H9 (cell line): ENCODE data around the gene HAGHL. TPM values are rescaled to one million over a fixed set of nuclear protein-coding genes. Genes with fewer than 3 reads are reported as not detected.

Source experiments
- DNase-seq: peaks from one replicate; pipeline ENCODE4 v3.0.0-alpha.2; 2017
- H2AFZ ChIP-seq: one replicate; pipeline ENCODE4 v1.6.1; 2013; ENCODE audit warnings: mild to moderate bottlenecking, low read length, control low read depth, moderate library complexity
- H2AK5ac ChIP-seq: 2 replicates; pipeline ENCODE4 v1.6.1; 2013; ENCODE audit warnings: low read length, control low read depth, mixed read lengths; ENCODE audit not compliant: insufficient read length
- H2BK120ac ChIP-seq: one replicate; pipeline ENCODE4 v1.6.1; 2013; ENCODE audit warnings: low read depth, mild to moderate bottlenecking, low read length, control low read depth, inconsistent platforms; ENCODE audit not compliant: poor library complexity, severe bottlenecking
- H2BK12ac ChIP-seq: 2 replicates; pipeline ENCODE4 v1.6.1; 2013; ENCODE audit warnings: low read length, control low read depth, mixed read lengths, low read depth; ENCODE audit not compliant: insufficient read length
- H2BK15ac ChIP-seq: 2 replicates; pipeline ENCODE4 v1.6.1; 2013; ENCODE audit warnings: low read depth, low read length, control low read depth
- H2BK20ac ChIP-seq: one replicate; pipeline ENCODE4 v1.6.1; 2013; ENCODE audit warnings: low read depth, mild to moderate bottlenecking, low read length, control low read depth, inconsistent platforms; ENCODE audit not compliant: poor library complexity, severe bottlenecking
- H2BK5ac ChIP-seq: 2 replicates; pipeline ENCODE4 v1.6.1; 2013; ENCODE audit warnings: low read length, control low read depth, mixed read lengths; ENCODE audit not compliant: insufficient read length
- H3K14ac ChIP-seq: 2 replicates; pipeline ENCODE4 v1.6.1; 2013; ENCODE audit warnings: low read length, control low read depth; ENCODE audit not compliant: insufficient read depth
- H3K18ac ChIP-seq: 2 replicates; pipeline ENCODE4 v1.6.1; 2013; ENCODE audit warnings: low read depth, mild to moderate bottlenecking, mixed read lengths, low read length, control low read depth; ENCODE audit not compliant: insufficient read length
- H3K23ac ChIP-seq: 2 replicates; pipeline ENCODE4 v1.6.1; 2013; ENCODE audit warnings: low read length, control low read depth, mixed read lengths, low read depth; ENCODE audit not compliant: insufficient read length
- H3K23me2 ChIP-seq: 2 replicates; pipeline ENCODE4 v1.6.1; 2013; ENCODE audit warnings: low read depth, mild to moderate bottlenecking, mixed read lengths, low read length, control low read depth; ENCODE audit not compliant: insufficient read length, poor library complexity, severe bottlenecking
- H3K27ac ChIP-seq: 2 replicates; pipeline ENCODE4 v1.5.1; 2013; ENCODE audit warnings: low read length, control low read depth, mixed read lengths, low read depth; ENCODE audit not compliant: insufficient read length
- H3K27me3 ChIP-seq: 2 replicates; pipeline ENCODE4 v1.6.1; 2013; ENCODE audit warnings: low read length, control low read depth, inconsistent platforms; ENCODE audit not compliant: insufficient read depth
- H3K4ac ChIP-seq: 2 replicates; pipeline ENCODE4 v1.6.1; 2013; ENCODE audit warnings: low read depth, mild to moderate bottlenecking, control low read depth, inconsistent platforms, low read length, moderate library complexity
- H3K4me1 ChIP-seq: 2 replicates; pipeline ENCODE4 v1.6.1; 2013; ENCODE audit warnings: low read length, control low read depth, inconsistent platforms; ENCODE audit not compliant: insufficient read depth
- H3K4me2 ChIP-seq: 2 replicates; pipeline ENCODE4 v1.6.1; 2013; ENCODE audit warnings: low read length, control low read depth, mixed read lengths; ENCODE audit not compliant: insufficient read length, insufficient read depth
- H3K56ac ChIP-seq: 2 replicates; pipeline ENCODE4 v1.6.1; 2013; ENCODE audit warnings: low read depth, mild to moderate bottlenecking, mixed read lengths, low read length, control low read depth; ENCODE audit not compliant: insufficient read length
- H3K79me1 ChIP-seq: 2 replicates; pipeline ENCODE4 v1.6.1; 2013; ENCODE audit warnings: low read depth, mild to moderate bottlenecking, moderate library complexity, low read length, control low read depth, inconsistent platforms; ENCODE audit not compliant: insufficient read depth, poor library complexity, severe bottlenecking
- H3K79me2 ChIP-seq: 2 replicates; pipeline ENCODE4 v1.6.1; 2013; ENCODE audit warnings: low read length, control low read depth, inconsistent platforms; ENCODE audit not compliant: insufficient read depth
- H3K9ac ChIP-seq: 2 replicates; pipeline ENCODE4 v1.6.1; 2013; ENCODE audit warnings: low read length, control low read depth, mixed read lengths; ENCODE audit not compliant: insufficient read length; ENCODE audit errors: extremely low read depth
- H3K9me3 ChIP-seq: one replicate; pipeline ENCODE4 v1.6.1; 2013; ENCODE audit warnings: low read depth, low read length, inconsistent platforms; ENCODE audit not compliant: control insufficient read depth
- H3T11ph ChIP-seq: one replicate; pipeline ENCODE4 v1.6.1; 2013; ENCODE audit warnings: mild to moderate bottlenecking, low read length, control low read depth, inconsistent platforms
- H4K20me1 ChIP-seq: one replicate; pipeline ENCODE4 v1.6.1; 2013; ENCODE audit not compliant: control insufficient read depth, insufficient read length, insufficient read depth
- H4K5ac ChIP-seq: 2 replicates; pipeline ENCODE4 v1.6.1; 2013; ENCODE audit warnings: low read depth, mild to moderate bottlenecking, mixed read lengths, low read length, control low read depth; ENCODE audit not compliant: insufficient read length
- H4K8ac ChIP-seq: replicated peaks from 2 replicates; pipeline ENCODE4 v1.6.1; 2013; ENCODE audit warnings: low read length, control low read depth, mixed read lengths, low read depth; ENCODE audit not compliant: insufficient read length
- H4K91ac ChIP-seq: 2 replicates; pipeline ENCODE4 v1.6.1; 2013; ENCODE audit warnings: low read depth, mild to moderate bottlenecking, moderate library complexity, mixed read lengths, low read length, control low read depth; ENCODE audit not compliant: insufficient read length
- H3K27ac Mint-ChIP-seq, 3 experiments: 2 replicates in 2 of 3; 3 replicates in 1 of 3; pipeline ENCODE4 v1.8.0; 2020 to 2021; ENCODE audit warnings: mixed read lengths in 3 of 3, mild to moderate bottlenecking in 1 of 3, moderate library complexity in 1 of 3
- H3K27me3 Mint-ChIP-seq: 2 replicates; pipeline ENCODE4 v1.8.0; 2021; ENCODE audit warnings: low read depth, mild to moderate bottlenecking, moderate library complexity, mixed read lengths
- H3K36me3 Mint-ChIP-seq, 3 experiments: 2 replicates in 2 of 3; 3 replicates in 1 of 3; pipeline ENCODE4 v1.8.0; 2020 to 2021; ENCODE audit warnings: low read depth in 3 of 3, mixed read lengths in 3 of 3; ENCODE audit not compliant: insufficient read depth in 1 of 3
- H3K4me1 Mint-ChIP-seq, 2 experiments: 2 replicates each; pipeline ENCODE4 v1.8.0; 2020; ENCODE audit warnings: mixed read lengths in 2 of 2
- H3K4me3 Mint-ChIP-seq, 2 experiments: 2 replicates in 1 of 2; 3 replicates in 1 of 2; pipeline ENCODE4 v1.8.0; 2020 to 2021; ENCODE audit warnings: mild to moderate bottlenecking in 2 of 2, mixed read lengths in 2 of 2, moderate library complexity in 1 of 2
- H3K9me3 Mint-ChIP-seq, 2 experiments: 2 replicates in 1 of 2; 3 replicates in 1 of 2; pipeline ENCODE4 v1.8.0; 2020; ENCODE audit warnings: mild to moderate bottlenecking in 2 of 2, mixed read lengths in 2 of 2, moderate library complexity in 1 of 2
- CTCF ChIP-seq: fragments of 200-600 bp; sonication (generic); conservative IDR thresholded peaks from 3 replicates; pipeline ENCODE4 v1.8.0; 2021; ENCODE audit warnings: antibody characterized with exemption, mild to moderate bottlenecking
- WGBS: extraction: QIAGEN DNeasy Blood & Tissue Kit; methylation state at CpG from one replicate; pipeline ENCODE4 v1.1.7; 2013; ENCODE audit warnings: missing lambda C conversion rate, low lambda C conversion rate, mixed read lengths; ENCODE audit not compliant: insufficient read length; ENCODE audit errors: extremely low coverage; 5-methylcytosine and 5-hydroxymethylcytosine counted together
- total RNA-seq: library from RNA; stranded (reverse); gene quantifications from 2 replicates; pipeline ENCODE4 v1.2.1, GENCODE V29; 2021

HAGHL gene
- total RNA-seq, 1 experiment from 2014 or later = 25.2 TPM

DNA sequence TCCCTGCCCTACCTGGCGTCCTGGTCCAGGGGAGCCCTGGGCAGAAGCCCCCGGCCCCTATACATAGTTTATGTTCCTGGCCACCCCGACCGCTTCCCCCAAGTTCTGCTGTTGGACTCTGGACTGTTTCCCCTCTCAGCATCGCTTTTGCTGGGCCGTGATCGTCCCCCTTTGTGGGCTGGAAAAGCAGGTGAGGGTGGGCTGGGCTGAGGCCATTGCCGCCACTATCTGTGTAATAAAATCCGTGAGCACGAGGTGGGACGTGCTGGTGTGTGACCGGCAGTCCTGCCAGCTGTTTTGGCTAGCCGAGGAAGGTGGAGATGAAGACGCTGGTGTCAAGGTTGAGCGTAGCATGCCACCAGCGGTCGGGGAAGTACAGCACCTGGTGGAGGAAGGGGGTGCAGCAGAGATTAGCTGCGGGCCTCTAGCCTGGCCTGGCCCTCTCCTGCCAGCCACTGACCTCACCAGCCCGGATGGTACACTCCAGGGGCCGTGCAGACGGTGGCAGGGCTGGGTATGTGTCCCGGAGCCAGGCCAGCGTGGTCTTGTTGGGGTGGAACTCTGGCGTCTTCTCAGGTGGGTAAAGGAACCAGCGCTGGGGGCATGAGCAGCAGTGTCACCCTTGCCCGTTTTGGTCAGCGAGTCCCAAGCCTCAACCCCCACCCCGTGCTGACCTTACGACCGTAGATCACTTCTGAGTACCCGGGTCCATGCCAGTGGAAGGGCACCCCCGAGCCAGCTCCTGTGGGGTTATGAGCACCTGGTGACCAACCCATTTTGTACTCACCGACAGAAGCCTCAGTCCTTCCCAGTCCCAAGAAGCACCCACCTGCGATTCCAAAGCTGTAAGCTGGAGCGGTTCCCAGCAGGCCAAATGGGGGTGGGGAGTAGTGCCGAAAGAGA lies 44.2 kb upstream of the HAGHL start:
- H3K14ac ChIP-seq = no peak overlapping the region
- H3K18ac ChIP-seq = no peak overlapping the region
- H4K8ac ChIP-seq = no peak overlapping the region
- no peak overlapping the region for H2BK15ac ChIP-seq
- no peak overlapping the region for H4K91ac ChIP-seq
- H3K79me1 ChIP-seq = no peaks in the 10 kb centered on the region
- DNase-seq = no peak
- no peaks in the 10 kb centered on the region for H3K9me3 ChIP-seq
- peaks cover 2% of the 10 kb centered on the region; the same call in 1 of the 2 replicates for H3K79me2 ChIP-seq
- no peak overlapping the region for H3T11ph ChIP-seq
- H2BK20ac ChIP-seq = no peak overlapping the region
- peak; percentile 28; the same call in 2 of the 3 replicates for TF ChIP-seq CTCF
- no peak overlapping the region for H3K27ac ChIP-seq
- Mint-ChIP-seq H3K36me3 (peaks cover 15 to 46% (median 44%) of the 10 kb centered on the region in 3 experiments; a peak in 6 of 7 replicates), H3K4me1 (peaks cover 13 to 27% of the 10 kb centered on the region in 2 experiments), H3K9me3 (no peaks in the 10 kb centered on the region), H3K27ac (peak overlapping the region in 1 of 3 experiments; percentile 88; a peak in 2 of 7 replicates), H3K27me3 (no peaks in the 10 kb centered on the region; the same call in 1 of the 2 replicates), H3K4me3 (peak overlapping the region; percentile 81 to 86)
- no peak overlapping the region for H2BK120ac ChIP-seq
- H2BK5ac ChIP-seq = no peak overlapping the region
- peak overlapping the region; percentile 15 for H3K4me2 ChIP-seq
- no peak overlapping the region for H2BK12ac ChIP-seq
- H2AK5ac ChIP-seq = no peak overlapping the region
- H3K9ac ChIP-seq = no peak overlapping the region
- no peak overlapping the region for H3K23ac ChIP-seq
- no peak overlapping the region for H4K5ac ChIP-seq
- no CpG with 5 or more reads among the region's 36 CpGs for WGBS
- H3K4me1 ChIP-seq = no peaks in the 10 kb centered on the region
- no peak overlapping the region for H3K4ac ChIP-seq
- H4K20me1 ChIP-seq = no peaks in the 10 kb centered on the region
- no peak overlapping the region for H3K56ac ChIP-seq
- peaks cover 11% of the 10 kb centered on the region for H3K23me2 ChIP-seq
- H2AFZ ChIP-seq = no peak overlapping the region
- no peaks in the 10 kb centered on the region for H3K27me3 ChIP-seq
